ENCODE measurements around the gene ZNF697. TPM values are rescaled to one million over a fixed set of nuclear protein-coding genes. Genes with fewer than 3 reads are reported as not detected.

ZNF697 gene
- polyA plus RNA-seq, 1 experiment, result 12.9 TPM

DNA sequence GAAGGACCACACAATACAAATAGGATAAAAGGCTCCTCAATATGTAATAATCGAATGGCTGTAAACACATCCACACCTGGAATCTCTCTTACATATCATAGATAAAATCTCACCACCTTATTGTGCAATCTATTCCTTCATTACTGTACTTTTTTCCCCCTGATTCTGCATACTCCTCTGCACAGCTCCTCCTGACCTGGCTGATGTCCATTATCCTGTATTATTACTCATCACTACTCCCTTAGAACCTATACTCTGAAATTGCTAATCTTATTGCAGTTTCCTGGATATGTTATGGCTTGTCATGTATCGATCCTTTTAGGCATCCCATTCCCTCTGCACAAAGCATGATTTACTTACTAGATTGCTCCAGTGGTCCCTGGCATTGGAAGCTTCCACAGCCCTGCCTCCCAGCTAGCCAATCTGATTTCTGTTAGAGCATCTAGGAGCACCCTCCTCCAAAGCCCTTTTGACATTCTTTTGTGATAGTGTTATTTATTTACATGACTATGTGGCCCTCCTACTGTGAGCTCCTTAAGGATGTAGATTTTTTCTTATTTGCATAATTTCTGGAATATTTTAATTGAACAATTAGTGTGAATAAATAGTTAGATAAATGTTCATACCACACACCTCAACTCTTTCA is 39.5 kb upstream of the ZNF697 start:
- ChIA-PET CTCF (interaction anchor here (2.6 kb wide), 1 partner anchor 12 kb away, joined by 26 read pairs; no protein-coding TSS in a partner anchor), POLR2A (no interaction called here)
- Histone ChIP-seq H3K4me3 (ENCODE audit: low read depth, low read length) (no peak overlapping the region), H3K27me3 (ENCODE audit: control insufficient read depth, insufficient read depth, low read length) (peaks cover 6% of the 10 kb centered on the region), H3K27ac (ENCODE audit: low read depth, low read length) (no peak overlapping the region), H3K9me3 (ENCODE audit: control insufficient read depth, insufficient read depth, low read length) (no peaks in the 10 kb centered on the region)
- TF ChIP-seq, protein P1, sequence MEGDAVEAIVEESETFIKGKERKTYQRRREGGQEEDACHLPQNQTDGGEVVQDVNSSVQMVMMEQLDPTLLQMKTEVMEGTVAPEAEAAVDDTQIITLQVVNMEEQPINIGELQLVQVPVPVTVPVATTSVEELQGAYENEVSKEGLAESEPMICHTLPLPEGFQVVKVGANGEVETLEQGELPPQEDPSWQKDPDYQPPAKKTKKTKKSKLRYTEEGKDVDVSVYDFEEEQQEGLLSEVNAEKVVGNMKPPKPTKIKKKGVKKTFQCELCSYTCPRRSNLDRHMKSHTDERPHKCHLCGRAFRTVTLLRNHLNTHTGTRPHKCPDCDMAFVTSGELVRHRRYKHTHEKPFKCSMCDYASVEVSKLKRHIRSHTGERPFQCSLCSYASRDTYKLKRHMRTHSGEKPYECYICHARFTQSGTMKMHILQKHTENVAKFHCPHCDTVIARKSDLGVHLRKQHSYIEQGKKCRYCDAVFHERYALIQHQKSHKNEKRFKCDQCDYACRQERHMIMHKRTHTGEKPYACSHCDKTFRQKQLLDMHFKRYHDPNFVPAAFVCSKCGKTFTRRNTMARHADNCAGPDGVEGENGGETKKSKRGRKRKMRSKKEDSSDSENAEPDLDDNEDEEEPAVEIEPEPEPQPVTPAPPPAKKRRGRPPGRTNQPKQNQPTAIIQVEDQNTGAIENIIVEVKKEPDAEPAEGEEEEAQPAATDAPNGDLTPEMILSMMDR (IDR thresholded peaks at IDR 0.05; ENCODE audit: low read depth, low read length), result no peak
- DNase-seq (ENCODE audit: low read depth, low spot score), result no peak

DNA sequence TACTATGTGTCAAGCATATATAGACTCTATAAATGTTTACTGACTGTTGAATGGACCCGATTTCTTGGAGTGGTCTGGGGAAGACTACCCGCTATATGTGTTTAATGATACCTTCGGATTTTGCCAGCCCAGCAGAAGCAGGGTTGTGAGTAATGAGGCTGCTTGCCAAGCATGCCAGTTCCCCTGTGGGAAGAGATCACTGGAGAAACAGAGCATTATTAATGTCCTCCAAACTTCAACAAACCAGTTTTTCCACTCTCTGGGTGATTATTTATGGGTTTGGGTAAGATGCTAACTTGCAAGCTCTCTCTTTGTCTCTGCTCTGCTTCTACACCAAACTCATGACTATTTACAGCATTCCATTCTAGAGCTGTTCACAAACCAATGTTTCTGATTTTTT is 38.6 kb upstream of the ZNF697 start:
- peaks cover 8% of the 10 kb centered on the region for H3K27me3 ChIP-seq (ENCODE audit: control insufficient read depth, insufficient read depth, low read length)
- H3K9me3 ChIP-seq (ENCODE audit: control insufficient read depth, insufficient read depth, low read length), result no peaks in the 10 kb centered on the region
- no peak overlapping the region for H3K27ac ChIP-seq (ENCODE audit: low read depth, low read length)
- ChIA-PET CTCF (interaction anchor here (0.9 to 2.6 kb wide), 3 partner anchors 9 to 73 kb away, joined by 3 to 26 read pairs (median 4); no protein-coding TSS in a partner anchor), POLR2A (no interaction called here)
- no peak for DNase-seq (ENCODE audit: low read depth, low spot score)
- no peak overlapping the region for H3K4me3 ChIP-seq (ENCODE audit: low read depth, low read length)
- TF ChIP-seq, protein P1 (IDR thresholded peaks at IDR 0.05; ENCODE audit: low read depth, low read length), result no peak

DNA sequence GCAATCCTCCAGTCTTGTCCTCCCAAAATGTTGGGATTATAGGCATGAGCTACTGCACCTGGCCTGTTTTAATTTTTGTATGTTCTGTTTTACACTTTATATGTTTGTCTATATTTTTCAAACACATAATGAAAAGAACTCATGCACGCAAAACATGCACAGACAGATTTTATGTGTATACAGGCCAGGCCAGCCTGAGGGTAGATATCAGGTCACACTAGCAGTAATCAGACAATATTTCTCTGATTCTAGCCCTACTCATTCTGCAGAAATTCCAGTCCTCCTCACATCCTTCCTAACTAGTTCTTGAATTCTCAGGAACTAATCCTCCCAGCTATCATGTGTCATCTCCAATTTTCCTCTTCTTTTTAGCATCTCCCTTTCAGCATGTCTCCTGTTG is 35.8 kb upstream of the ZNF697 start:
- TF ChIP-seq, protein P1 (IDR thresholded peaks at IDR 0.05; ENCODE audit: low read depth, low read length), result no peak
- DNase-seq (ENCODE audit: low read depth, low spot score), result no peak
- POLR2A ChIA-PET, result interaction anchor here (0.9 kb wide), 1 partner anchor 28 kb away, joined by 3 read pairs; the partner anchor contains the start of gene PHGDH
- H3K27ac ChIP-seq (ENCODE audit: low read depth, low read length), result no peak overlapping the region
- peaks cover 14% of the 10 kb centered on the region for H3K27me3 ChIP-seq (ENCODE audit: control insufficient read depth, insufficient read depth, low read length)
- H3K4me3 ChIP-seq (ENCODE audit: low read depth, low read length), result no peak overlapping the region
- CTCF ChIA-PET, result interaction anchor here (0.6 to 1.5 kb wide), 4 partner anchors 9 to 650 kb away, joined by 3 to 10 read pairs (median 6); no protein-coding TSS in a partner anchor
- no peaks in the 10 kb centered on the region for H3K9me3 ChIP-seq (ENCODE audit: control insufficient read depth, insufficient read depth, low read length)

DNA sequence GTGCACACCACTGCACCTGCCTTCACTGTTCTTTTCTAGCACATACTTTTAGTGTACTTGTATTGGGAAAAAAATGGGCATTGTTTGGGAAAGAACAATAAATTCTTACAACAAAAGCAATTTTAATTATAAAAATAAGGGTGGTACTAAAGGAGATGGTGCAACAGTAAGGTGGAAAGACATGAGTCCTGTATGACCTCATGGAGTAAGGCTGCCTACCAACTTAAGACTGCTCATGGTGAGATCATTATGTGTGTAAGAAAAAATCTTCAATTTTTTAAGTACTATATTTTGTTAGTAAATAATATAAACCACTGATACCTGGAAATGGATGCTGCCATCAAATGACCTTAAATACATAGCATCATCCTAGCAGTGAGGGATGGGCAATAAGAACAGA is 34.1 kb upstream of the ZNF697 start:
- TF ChIP-seq, protein P1 (IDR thresholded peaks at IDR 0.05; ENCODE audit: low read depth, low read length), result no peak
- POLR2A ChIA-PET, result no interaction called here
- DNase-seq (ENCODE audit: low read depth, low spot score), result no peak
- Histone ChIP-seq H3K9me3 (ENCODE audit: control insufficient read depth, insufficient read depth, low read length) (no peaks in the 10 kb centered on the region), H3K4me3 (ENCODE audit: low read depth, low read length) (no peak overlapping the region), H3K27ac (ENCODE audit: low read depth, low read length) (no peak overlapping the region), H3K27me3 (ENCODE audit: control insufficient read depth, insufficient read depth, low read length) (peaks cover 13% of the 10 kb centered on the region)
- CTCF ChIA-PET, result no interaction called here

DNA sequence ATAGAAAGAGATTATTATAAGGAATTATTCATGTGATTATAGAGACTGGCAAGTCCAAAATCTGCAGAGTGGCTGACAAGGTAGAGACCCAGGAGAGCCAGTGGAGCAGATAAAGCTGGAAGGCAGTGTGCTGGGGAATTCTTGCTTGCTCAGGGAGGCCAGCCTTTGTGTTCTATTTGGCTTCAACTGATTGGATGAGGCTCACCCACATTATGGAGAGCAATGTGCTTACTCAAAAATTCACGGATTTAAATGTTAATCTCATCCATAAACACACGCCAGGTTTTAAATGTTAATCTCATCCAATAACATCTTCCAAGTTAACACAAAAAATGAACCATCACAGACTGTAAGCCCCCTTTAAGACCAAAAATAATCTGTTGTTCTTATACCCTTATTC is 33.5 kb upstream of the ZNF697 start:
- Histone ChIP-seq H3K27me3 (ENCODE audit: control insufficient read depth, insufficient read depth, low read length) (peaks cover 13% of the 10 kb centered on the region), H3K27ac (ENCODE audit: low read depth, low read length) (no peak overlapping the region), H3K9me3 (ENCODE audit: control insufficient read depth, insufficient read depth, low read length) (no peaks in the 10 kb centered on the region), H3K4me3 (ENCODE audit: low read depth, low read length) (no peak overlapping the region)
- no peak for DNase-seq (ENCODE audit: low read depth, low spot score)
- TF ChIP-seq, protein P1 (IDR thresholded peaks at IDR 0.05; ENCODE audit: low read depth, low read length), result no peak
- POLR2A ChIA-PET, result no interaction called here
- CTCF ChIA-PET, result no interaction called here
